HG03064 (cell line): ENCODE data around the gene MYO18B.
"Not testable (repeated sequence)": the region's sequence is repeated elsewhere in the genome, so short reads cannot be mapped to it uniquely, and the experiment has no call there.

Experiments
- ATAC-seq: cut with Tn5 transposase; IDR thresholded peaks from one replicate; pipeline ENCODE4 v1.9.1; 2021; ENCODE audit warnings: low read depth; ENCODE audit not compliant: unreplicated experiment

Gene MYO18B

GRCh38 chr22:25741692-25742626 lies at the start of gene MYO18B:
MYO18B (plus strand) TSS chr22:25742188; CDS start chr22:25761093, 18,905 bp downstream.
- no peak for ATAC-seq

- no peak for ATAC-seq
Observed at GRCh38 chr22:25692397-25693267, 49.4 kb upstream of the MYO18B start.

- no peak for ATAC-seq
Observed at GRCh38 chr22:25693268-25693565, 48.8 kb upstream of the MYO18B start.

GRCh38 chr22:25694196-25694907 lies 47.6 kb upstream of the MYO18B start:
- ATAC-seq, result no peak

GRCh38 chr22:25695146-25695545 lies 46.8 kb upstream of the MYO18B start:
- ATAC-seq, result no peak

GRCh38 chr22:25696763-25697162 lies 45.2 kb upstream of the MYO18B start:
- no peak for ATAC-seq

- ATAC-seq, result no peak
Observed at GRCh38 chr22:25697181-25697664, 44.8 kb upstream of the MYO18B start.

- no peak for ATAC-seq
Observed at GRCh38 chr22:25697978-25698377, 44.0 kb upstream of the MYO18B start.

GRCh38 chr22:25698461-25698860 lies 43.5 kb upstream of the MYO18B start:
- ATAC-seq, result no peak

GRCh38 chr22:25698978-25699377 lies 43.0 kb upstream of the MYO18B start:
- ATAC-seq, result no peak

GRCh38 chr22:25701056-25701780 lies 40.8 kb upstream of the MYO18B start:
- no peak for ATAC-seq

- ATAC-seq, result no peak
Observed at GRCh38 chr22:25702040-25702439, 39.9 kb upstream of the MYO18B start.

- no peak for ATAC-seq
Observed at GRCh38 chr22:25702571-25703167, 39.3 kb upstream of the MYO18B start.

GRCh38 chr22:25704701-25705100 lies 37.3 kb upstream of the MYO18B start:
- ATAC-seq, result no peak

- ATAC-seq, result no peak
Observed at GRCh38 chr22:25706197-25706596, 35.8 kb upstream of the MYO18B start.

GRCh38 chr22:25708430-25708829 lies 33.6 kb upstream of the MYO18B start:
- ATAC-seq, result not testable (repeated sequence)

GRCh38 chr22:25709758-25710157 lies 32.2 kb upstream of the MYO18B start:
- no peak for ATAC-seq

GRCh38 chr22:25710501-25710900 lies 31.5 kb upstream of the MYO18B start:
- ATAC-seq, result no peak

GRCh38 chr22:25711491-25711890 lies 30.5 kb upstream of the MYO18B start:
- ATAC-seq, result no peak
